Lung (tissue), 12 donors: ENCODE results near the gene RBM20. TPM values are rescaled to one million over a fixed set of nuclear protein-coding genes. Genes with fewer than 3 reads are reported as not detected.

Experiments used
- ATAC-seq: fragments of 200-7000 bp; cut with Tn5 transposase; one replicate; pipeline ENCODE4 v1.9.1; 2020; ENCODE audit warnings: moderate number of reproducible peaks; ENCODE audit not compliant: insufficient read depth, low FRiP score
- DNase-seq, 3 donors: peaks; one replicate each; pipeline ENCODE4 v3.0.0-alpha.2; 2013 to 2017
- H3K27ac ChIP-seq, 2 donors: one replicate each; pipeline ENCODE4 v1.5.1; 2013; ENCODE audit warnings: mild to moderate bottlenecking in 2 of 2, moderate library complexity in 2 of 2, control low read depth in 1 of 2, inconsistent platforms in 1 of 2, low read depth in 1 of 2, low read length in 1 of 2
- H3K27me3 ChIP-seq, 3 donors: one replicate each; pipeline ENCODE4 v1.5.1; 2013; ENCODE audit warnings: low read length in 2 of 3; ENCODE audit not compliant: control insufficient read depth in 3 of 3, insufficient read depth in 3 of 3
- H3K36me3 ChIP-seq, 4 donors: one replicate each; pipeline ENCODE4 v1.5.1; 2013; ENCODE audit warnings: low read length in 4 of 4, mild to moderate bottlenecking in 1 of 4, moderate library complexity in 1 of 4; ENCODE audit not compliant: control insufficient read depth in 4 of 4, insufficient read depth in 4 of 4
- H3K4me1 ChIP-seq, 5 donors: one replicate each; pipeline ENCODE4 v1.5.1; 2013; ENCODE audit warnings: low read length in 5 of 5, mild to moderate bottlenecking in 2 of 5, moderate library complexity in 1 of 5; ENCODE audit not compliant: control insufficient read depth in 5 of 5, insufficient read depth in 5 of 5
- H3K4me3 ChIP-seq: one replicate; pipeline ENCODE4 v1.5.1; 2013; ENCODE audit warnings: mild to moderate bottlenecking, control low read depth, moderate library complexity
- H3K9ac ChIP-seq, 2 donors: one replicate each; pipeline ENCODE4 v1.5.1; 2013; ENCODE audit warnings: low read length in 2 of 2, control low read depth in 1 of 2; ENCODE audit not compliant: insufficient read depth in 1 of 2
- H3K9me3 ChIP-seq, 4 donors: one replicate each; pipeline ENCODE4 v1.5.1; 2013; ENCODE audit warnings: low read length in 3 of 4, mild to moderate bottlenecking in 1 of 4, moderate library complexity in 1 of 4; ENCODE audit not compliant: control insufficient read depth in 4 of 4, insufficient read depth in 3 of 4
- WGBS, 2 donors: extraction: QIAGEN DNeasy Blood & Tissue Kit; methylation state at CpG; one replicate each; pipeline ENCODE4 v1.1.7; 2013; 5-methylcytosine and 5-hydroxymethylcytosine counted together
- polyA plus RNA-seq, 2 donors: library from polyadenylated mRNA; stranded (reverse); fragments of 200-250 nt; gene quantifications; one replicate each; pipeline ENCODE4 v1.2.1, GENCODE V29; 2013
- total RNA-seq, 2 donors: library from RNA; depleted of rRNA in 1 of 2; stranded (reverse); fragments of >200 nt in 1 of 2; gene quantifications; one replicate each; pipeline ENCODE4 v1.2.1, GENCODE V29; 2014 to 2021
- TF ChIP-seq, protein P1 (sequence below): IDR thresholded peaks from 2 replicates; pipeline ENCODE4 v1.5.1; 2012; ENCODE audit warnings: mild to moderate bottlenecking; ENCODE audit errors: control extremely low read depth, extremely low read depth
- donor health status: control.
- donor health status: control.
- donor health status: Bipolar disorder and iron deficiency.
- donor health status: healthy.
- donor health status: DM: yes; HTN: yes; CAD: no.

Gene RBM20
- total and polyA plus RNA-seq, 4 donors = 0.25 to 3.3 (median 0.66) TPM

DNA sequence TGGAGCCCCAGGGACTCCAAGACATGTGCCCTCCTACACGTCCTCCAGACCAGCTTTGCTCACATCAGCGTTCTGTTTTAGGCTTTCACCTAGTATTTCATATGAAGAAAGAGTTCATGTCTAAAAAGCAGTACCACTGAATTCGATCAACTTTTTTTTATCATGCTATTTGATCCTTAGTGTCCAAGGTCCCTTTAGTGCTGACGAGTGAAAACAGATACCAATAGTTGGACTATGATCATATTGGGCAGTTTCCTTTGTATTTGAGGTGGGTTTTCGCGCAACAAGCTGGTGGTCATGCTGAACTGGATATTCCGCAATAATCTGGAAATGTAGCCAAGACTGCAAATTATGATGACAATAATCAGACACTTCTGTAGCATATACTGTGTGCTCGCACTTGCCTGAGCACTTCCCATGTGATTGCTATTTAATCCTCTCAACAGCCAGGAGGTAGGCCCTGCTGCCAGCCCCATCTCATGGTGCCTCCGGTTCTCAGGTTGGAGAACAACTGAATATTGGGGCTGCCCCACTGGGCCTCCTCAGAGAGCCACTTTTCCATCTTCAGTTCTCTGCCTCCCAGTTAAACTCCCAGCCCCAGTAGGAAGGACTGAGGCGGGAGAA lies 65.9 kb downstream of the RBM20 start:
- DNase-seq = no peak
- H3K27me3 ChIP-seq = no peaks in the 10 kb centered on the region
- TF ChIP-seq, protein P1, sequence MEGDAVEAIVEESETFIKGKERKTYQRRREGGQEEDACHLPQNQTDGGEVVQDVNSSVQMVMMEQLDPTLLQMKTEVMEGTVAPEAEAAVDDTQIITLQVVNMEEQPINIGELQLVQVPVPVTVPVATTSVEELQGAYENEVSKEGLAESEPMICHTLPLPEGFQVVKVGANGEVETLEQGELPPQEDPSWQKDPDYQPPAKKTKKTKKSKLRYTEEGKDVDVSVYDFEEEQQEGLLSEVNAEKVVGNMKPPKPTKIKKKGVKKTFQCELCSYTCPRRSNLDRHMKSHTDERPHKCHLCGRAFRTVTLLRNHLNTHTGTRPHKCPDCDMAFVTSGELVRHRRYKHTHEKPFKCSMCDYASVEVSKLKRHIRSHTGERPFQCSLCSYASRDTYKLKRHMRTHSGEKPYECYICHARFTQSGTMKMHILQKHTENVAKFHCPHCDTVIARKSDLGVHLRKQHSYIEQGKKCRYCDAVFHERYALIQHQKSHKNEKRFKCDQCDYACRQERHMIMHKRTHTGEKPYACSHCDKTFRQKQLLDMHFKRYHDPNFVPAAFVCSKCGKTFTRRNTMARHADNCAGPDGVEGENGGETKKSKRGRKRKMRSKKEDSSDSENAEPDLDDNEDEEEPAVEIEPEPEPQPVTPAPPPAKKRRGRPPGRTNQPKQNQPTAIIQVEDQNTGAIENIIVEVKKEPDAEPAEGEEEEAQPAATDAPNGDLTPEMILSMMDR = no peak
- no peaks in the 10 kb centered on the region for H3K36me3 ChIP-seq
- no peak overlapping the region for H3K9ac ChIP-seq
- H3K4me1 ChIP-seq = peaks cover 0 to 18% (median 0%) of the 10 kb centered on the region in 5 donors
- peak overlapping the region in 1 of 2 donors; percentile 63 for H3K27ac ChIP-seq
- H3K9me3 ChIP-seq = peaks cover 0 to 2% (median 0%) of the 10 kb centered on the region in 4 donors
- ATAC-seq = no peak
- WGBS, 2 donors = 92 to 93% methylated on average over 10 of the region's 10 CpGs
- H3K4me3 ChIP-seq = no peak overlapping the region

DNA sequence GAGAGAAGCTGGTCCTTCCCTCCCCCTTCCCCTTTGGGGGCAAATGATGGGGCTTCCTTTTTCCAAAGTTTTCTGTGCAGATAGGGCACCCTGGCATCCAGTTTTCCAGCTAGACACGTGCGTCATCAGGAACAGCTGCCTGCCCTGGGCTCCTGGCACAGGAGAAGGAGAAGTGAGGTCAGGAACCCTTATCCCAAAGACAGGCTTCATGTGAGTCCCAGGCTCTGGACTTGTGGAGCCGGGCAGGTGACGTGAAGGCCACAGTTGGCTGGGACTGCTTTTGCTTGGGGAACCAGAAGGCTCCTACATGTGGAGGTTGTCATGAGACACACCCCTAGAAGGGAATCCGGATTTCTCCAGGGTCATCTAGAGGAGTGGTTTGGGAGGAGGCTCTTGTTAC lies 66.5 kb downstream of the RBM20 start:
- ATAC-seq = no peak
- H3K9ac ChIP-seq = no peak overlapping the region
- no peak overlapping the region for H3K4me3 ChIP-seq
- H3K9me3 ChIP-seq = peaks cover 0 to 2% (median 0%) of the 10 kb centered on the region in 4 donors
- DNase-seq = no peak
- peak overlapping the region in 1 of 2 donors; percentile 74 for H3K27ac ChIP-seq
- TF ChIP-seq, protein P1 = no peak
- no peaks in the 10 kb centered on the region for H3K27me3 ChIP-seq
- no peaks in the 10 kb centered on the region for H3K36me3 ChIP-seq
- 92 to 94% methylated on average over 5 of the region's 5 CpGs for WGBS, 2 donors
- H3K4me1 ChIP-seq = peaks cover 0 to 18% (median 0%) of the 10 kb centered on the region in 5 donors

DNA sequence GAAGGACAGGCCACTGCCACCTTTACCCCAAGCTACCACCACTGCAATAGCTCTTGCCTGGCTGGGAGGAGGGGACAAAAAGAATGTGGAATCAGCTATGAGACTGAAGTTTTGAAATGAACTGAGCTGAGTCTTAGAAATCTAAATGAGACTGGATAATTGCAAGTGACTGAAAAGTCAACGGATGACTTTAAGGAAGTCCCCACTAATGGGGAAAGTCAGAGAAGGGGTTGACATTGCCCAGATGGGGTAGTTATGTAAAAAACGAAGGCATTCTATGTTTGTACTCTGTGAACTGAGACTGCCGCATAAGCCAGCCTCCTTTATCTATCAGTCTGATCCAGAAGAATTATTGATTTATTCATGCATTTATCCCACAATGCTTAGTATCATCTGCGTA lies 67.2 kb downstream of the RBM20 start:
- Histone ChIP-seq H3K4me1 (peaks cover 0 to 18% (median 0%) of the 10 kb centered on the region in 5 donors), H3K4me3 (no peak overlapping the region), H3K27ac (no peak overlapping the region), H3K36me3 (no peaks in the 10 kb centered on the region), H3K27me3 (no peaks in the 10 kb centered on the region), H3K9me3 (peaks cover 0 to 2% (median 0%) of the 10 kb centered on the region in 4 donors), H3K9ac (no peak overlapping the region)
- DNase-seq = no peak
- ATAC-seq = no peak
- TF ChIP-seq, protein P1 = no peak
- 76 to 80% methylated on average over 4 of the region's 4 CpGs for WGBS, 2 donors

DNA sequence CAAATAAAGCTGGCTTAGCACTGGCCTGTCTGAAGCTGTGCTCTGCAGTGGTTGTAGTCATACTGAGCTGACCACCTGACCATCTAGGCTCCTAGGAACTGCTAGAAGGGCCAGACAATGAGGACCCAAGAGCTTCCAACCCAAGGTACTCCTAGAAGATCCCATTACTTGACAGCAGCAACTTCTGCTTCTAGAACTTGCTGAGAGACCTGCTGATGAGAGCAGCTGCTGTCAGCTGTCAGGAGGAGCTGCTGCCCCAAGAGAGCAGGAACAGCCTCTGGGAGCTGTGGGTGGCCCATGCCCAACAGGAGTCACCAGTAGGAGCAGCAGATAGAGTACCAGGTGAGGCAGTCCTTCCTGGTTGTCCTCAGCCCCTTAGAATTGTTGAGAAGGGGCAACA lies 70.2 kb downstream of the RBM20 start:
- H3K9ac ChIP-seq = no peak overlapping the region
- peaks cover 0 to 18% (median 0%) of the 10 kb centered on the region in 5 donors for H3K4me1 ChIP-seq
- H3K36me3 ChIP-seq = no peaks in the 10 kb centered on the region
- no peak overlapping the region for H3K4me3 ChIP-seq
- no peaks in the 10 kb centered on the region for H3K27me3 ChIP-seq
- H3K27ac ChIP-seq = no peak overlapping the region
- H3K9me3 ChIP-seq = no peaks in the 10 kb centered on the region
- DNase-seq (no peak), ATAC-seq (no peak)
- TF ChIP-seq, protein P1 = no peak
